Stomach smooth muscle (tissue), 2 donors: ENCODE results near the gene RGS3.
A peak's percentile ranks its signal among the peaks of the same experiment; 100 is the strongest.

Source experiments
- H3K27ac ChIP-seq: one replicate; pipeline ENCODE4 v1.7.0; 2013; ENCODE audit warnings: mild to moderate bottlenecking, low read length, inconsistent platforms
- H3K27me3 ChIP-seq, 2 donors: one replicate each; pipeline ENCODE4 v1.7.0; 2013; ENCODE audit warnings: low read length in 2 of 2; ENCODE audit not compliant: insufficient read depth in 2 of 2, control insufficient read depth in 1 of 2
- H3K36me3 ChIP-seq, 2 donors: one replicate each; pipeline ENCODE4 v1.7.0; 2013; ENCODE audit warnings: low read length in 2 of 2; ENCODE audit not compliant: control insufficient read depth in 2 of 2, insufficient read depth in 2 of 2
- H3K4me1 ChIP-seq: one replicate; pipeline ENCODE4 v1.7.0; 2013; ENCODE audit warnings: low read length; ENCODE audit not compliant: control insufficient read depth, insufficient read depth
- H3K4me3 ChIP-seq, 2 donors: one replicate each; pipeline ENCODE4 v1.7.0; 2013; ENCODE audit warnings: low read length in 2 of 2
- H3K9ac ChIP-seq, 2 donors: one replicate each; pipeline ENCODE4 v1.7.0; 2013; ENCODE audit warnings: low read length in 2 of 2, mild to moderate bottlenecking in 1 of 2
- H3K9me3 ChIP-seq, 2 donors: one replicate each; pipeline ENCODE4 v1.7.0; 2013; ENCODE audit warnings: low read length in 2 of 2; ENCODE audit not compliant: control insufficient read depth in 2 of 2
- donor health status: healthy.
- donor health status: Pancreatic carcinoma.

Gene RGS3

DNA sequence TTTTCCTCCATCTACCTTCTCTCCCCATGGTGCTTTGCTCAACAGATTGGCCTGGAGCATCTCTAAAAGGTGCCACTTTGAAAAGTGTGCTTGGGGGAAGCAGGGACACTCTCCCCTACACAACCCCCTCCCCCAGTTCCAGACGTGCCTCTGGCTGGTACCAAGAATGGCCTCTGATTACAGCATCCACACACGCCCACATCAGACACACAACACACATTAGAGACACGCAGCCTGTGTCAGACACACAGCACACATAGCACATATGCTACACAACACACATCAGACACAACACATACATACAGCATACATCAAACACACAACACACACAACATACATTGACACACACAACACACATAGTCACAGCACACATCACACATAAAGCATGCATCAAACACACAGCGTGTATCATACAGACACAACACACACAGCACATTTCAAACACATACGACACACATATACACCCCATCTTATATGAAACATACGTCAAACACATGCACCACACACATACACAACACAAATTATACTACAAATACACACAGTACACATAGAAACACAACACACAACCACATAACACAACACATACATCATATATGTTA lies 150.4 kb downstream of the RGS3 start:
- Histone ChIP-seq H3K4me3 (no peak overlapping the region), H3K9ac (no peak overlapping the region), H3K27ac (no peak overlapping the region), H3K27me3 (no peaks in the 10 kb centered on the region), H3K36me3 (no peaks in the 10 kb centered on the region), H3K4me1 (peaks cover 45% of the 10 kb centered on the region), H3K9me3 (no peaks in the 10 kb centered on the region)

DNA sequence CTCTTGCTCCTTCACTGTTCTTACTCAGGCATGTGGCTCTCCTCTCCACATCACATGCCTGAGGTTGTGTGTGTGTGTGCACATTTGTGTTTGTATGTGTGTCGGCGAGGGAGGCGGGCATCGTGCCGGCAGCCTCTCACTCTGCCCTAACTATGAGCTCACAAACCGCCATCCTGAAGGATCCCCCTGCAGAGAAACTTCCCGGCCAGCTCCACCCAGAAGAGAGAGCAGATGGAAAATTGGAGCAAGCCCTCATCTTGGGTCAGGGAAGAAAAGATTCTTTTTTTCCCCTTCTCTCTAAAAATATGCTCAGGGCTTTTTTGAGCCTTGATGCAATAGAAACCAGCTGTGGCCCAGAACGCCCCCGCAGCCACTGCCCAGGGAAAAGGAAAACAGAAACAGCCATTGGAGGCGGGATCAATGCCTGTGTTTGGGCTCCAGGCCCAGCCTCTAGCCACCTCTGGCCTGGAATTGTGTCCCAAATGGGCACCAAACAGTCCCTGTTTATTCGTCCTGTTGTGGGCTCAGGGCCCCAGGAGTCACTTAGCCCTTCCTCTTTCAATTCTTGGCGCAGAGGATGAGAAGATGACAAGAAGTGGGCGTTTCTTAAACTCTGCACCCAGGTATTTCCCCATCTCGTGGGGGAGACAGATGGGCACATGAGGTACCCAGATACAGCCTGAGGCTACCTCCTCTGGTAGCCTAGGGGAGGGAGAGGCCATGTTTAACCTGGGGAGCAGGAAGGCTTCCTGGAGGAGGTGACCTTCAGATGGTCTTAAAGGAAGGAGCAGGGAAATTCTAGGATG lies 151.5 kb downstream of the RGS3 start:
- Histone ChIP-seq H3K27me3 (no peaks in the 10 kb centered on the region), H3K27ac (peak overlapping the region; percentile 55), H3K4me3 (peak overlapping the region in 1 of 2 donors; percentile 22), H3K9ac (peak overlapping the region; percentile 2 to 13), H3K9me3 (no peaks in the 10 kb centered on the region), H3K36me3 (no peaks in the 10 kb centered on the region), H3K4me1 (peaks cover 44% of the 10 kb centered on the region)

DNA sequence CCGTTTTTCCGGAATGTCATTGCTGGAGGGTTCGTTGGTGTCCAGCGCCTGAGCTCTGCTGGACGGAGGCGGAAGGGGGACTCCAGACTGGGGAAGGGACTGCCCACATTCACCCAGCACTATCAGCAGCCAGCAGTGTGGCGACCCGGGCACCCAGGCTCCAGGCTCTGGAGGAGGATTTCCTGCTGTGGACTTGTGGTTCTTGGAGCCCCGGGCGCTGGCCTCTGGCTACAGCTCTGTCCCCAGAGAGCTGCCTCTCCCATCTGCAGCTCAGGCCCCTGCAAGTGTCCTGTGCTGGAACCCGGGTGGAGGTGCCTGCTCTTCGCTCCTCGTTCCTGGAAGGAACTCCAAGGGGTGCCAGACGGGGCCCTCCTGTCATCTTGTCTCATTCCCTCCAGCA lies 152.6 kb downstream of the RGS3 start:
- Histone ChIP-seq H3K27ac (peak overlapping the region; percentile 62), H3K4me1 (peaks cover 48% of the 10 kb centered on the region)

DNA sequence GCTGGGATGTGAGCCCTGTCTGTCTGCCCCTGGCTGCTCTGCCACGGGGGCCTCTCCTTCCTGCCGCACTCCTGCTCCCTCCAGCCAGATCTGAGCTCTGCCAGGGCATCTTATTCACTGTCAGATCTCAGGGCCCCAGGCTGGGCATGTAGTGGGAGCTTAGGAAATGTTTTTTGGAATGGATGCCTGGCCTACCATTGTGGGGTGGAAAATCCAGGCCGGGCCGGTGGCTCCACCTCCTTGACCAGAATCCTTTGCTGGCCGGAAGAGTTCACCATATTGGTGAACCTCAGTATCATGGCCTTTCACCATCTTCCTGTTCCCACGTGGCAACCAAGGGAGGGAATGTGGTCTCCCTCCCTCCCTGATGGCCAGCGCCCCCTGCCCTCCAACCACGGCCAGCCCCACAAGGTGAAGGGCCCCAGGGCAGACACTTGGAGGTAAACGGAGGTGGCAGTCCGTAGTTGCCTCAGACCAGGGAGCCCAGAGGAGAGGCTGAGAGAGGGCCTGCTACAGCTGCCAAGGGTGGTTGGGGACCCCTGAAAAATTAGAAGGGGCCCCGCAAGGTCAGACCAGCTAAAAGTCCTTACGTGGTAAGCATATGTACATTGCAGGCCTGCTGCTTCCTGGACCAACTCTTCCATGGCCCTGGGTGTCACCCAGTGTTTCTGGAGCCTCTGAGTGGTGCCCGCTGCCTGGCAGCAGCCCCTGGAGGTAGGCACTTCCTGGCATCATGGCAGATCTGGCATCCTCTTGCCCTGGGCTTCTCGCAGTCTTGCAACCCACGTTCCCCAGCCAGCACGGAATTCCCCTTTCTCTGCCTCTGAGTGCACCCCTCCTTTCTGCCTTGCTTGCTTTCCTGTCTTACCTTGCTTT lies 153.3 kb downstream of the RGS3 start:
- peak overlapping the region; percentile 62 for H3K27ac ChIP-seq
- peaks cover 56% of the 10 kb centered on the region for H3K4me1 ChIP-seq

More for the DNA sequence above, 152.6 kb downstream of the RGS3 start:
- Histone ChIP-seq H3K9ac (peak overlapping the region in 1 of 2 donors; percentile 42), H3K27me3 (no peaks in the 10 kb centered on the region), H3K9me3 (no peaks in the 10 kb centered on the region), H3K4me3 (no peak overlapping the region), H3K36me3 (no peaks in the 10 kb centered on the region)

DNA sequence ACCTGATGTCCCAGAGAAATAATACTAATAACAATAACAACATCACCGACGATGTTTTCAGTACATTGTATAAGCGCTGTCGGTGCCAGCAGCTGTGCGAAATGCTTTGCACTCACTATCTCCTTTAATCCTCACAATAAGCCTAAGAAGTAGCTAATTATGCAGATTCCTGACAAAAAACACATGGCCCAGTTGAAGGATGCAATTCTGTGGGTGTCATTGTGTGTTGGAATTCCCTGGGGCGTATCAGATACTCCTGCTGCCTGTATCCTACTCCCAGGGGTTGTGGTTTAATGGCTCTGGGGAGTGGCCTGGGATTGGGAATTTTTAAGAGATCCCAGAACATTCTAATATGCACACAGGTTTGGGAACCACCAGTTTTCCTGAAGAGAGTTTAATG lies 154.0 kb downstream of the RGS3 start:
- Histone ChIP-seq H3K9ac (no peak overlapping the region), H3K4me3 (no peak overlapping the region), H3K27me3 (no peaks in the 10 kb centered on the region), H3K27ac (peak overlapping the region; percentile 62), H3K36me3 (no peaks in the 10 kb centered on the region), H3K9me3 (no peaks in the 10 kb centered on the region), H3K4me1 (peaks cover 58% of the 10 kb centered on the region)

More for the DNA sequence above, 153.3 kb downstream of the RGS3 start:
- Histone ChIP-seq H3K27me3 (no peaks in the 10 kb centered on the region), H3K9ac (peak overlapping the region in 1 of 2 donors; percentile 42), H3K36me3 (no peaks in the 10 kb centered on the region), H3K9me3 (no peaks in the 10 kb centered on the region), H3K4me3 (no peak overlapping the region)

DNA sequence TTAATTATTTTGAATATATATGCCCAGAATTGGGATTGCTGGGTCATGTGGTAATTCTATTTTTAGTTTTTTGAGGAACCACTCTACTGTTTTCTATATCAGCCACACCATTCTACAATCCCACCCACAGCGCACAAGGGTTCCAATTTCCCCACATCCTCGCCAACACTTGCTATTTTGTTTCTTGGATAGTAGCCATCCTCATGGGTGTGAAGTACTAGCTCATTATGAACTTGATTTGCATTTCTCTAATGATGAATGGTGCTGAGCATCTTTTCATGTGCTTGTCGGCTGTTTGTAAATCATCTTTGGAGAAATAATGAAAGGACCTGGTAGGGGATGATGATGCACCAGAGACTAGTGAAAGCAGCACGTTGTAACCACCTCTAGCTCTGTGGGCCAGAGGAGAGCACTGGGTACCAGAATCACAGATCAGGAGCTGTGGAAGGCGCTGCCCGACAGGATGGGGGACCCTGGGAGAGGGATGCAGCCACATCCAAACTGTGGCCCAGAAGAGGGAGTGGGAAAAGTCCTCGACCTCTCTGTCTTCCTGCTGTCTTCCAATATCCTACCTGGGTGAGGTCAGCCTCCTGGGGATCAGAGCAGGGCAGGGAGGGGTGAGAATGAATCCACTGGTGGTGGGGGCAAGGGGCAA lies 155.4 kb downstream of the RGS3 start:
- Histone ChIP-seq H3K9ac (no peak overlapping the region), H3K4me3 (no peak overlapping the region), H3K27me3 (no peaks in the 10 kb centered on the region), H3K4me1 (peaks cover 58% of the 10 kb centered on the region), H3K27ac (no peak overlapping the region), H3K36me3 (no peaks in the 10 kb centered on the region), H3K9me3 (no peaks in the 10 kb centered on the region)

DNA sequence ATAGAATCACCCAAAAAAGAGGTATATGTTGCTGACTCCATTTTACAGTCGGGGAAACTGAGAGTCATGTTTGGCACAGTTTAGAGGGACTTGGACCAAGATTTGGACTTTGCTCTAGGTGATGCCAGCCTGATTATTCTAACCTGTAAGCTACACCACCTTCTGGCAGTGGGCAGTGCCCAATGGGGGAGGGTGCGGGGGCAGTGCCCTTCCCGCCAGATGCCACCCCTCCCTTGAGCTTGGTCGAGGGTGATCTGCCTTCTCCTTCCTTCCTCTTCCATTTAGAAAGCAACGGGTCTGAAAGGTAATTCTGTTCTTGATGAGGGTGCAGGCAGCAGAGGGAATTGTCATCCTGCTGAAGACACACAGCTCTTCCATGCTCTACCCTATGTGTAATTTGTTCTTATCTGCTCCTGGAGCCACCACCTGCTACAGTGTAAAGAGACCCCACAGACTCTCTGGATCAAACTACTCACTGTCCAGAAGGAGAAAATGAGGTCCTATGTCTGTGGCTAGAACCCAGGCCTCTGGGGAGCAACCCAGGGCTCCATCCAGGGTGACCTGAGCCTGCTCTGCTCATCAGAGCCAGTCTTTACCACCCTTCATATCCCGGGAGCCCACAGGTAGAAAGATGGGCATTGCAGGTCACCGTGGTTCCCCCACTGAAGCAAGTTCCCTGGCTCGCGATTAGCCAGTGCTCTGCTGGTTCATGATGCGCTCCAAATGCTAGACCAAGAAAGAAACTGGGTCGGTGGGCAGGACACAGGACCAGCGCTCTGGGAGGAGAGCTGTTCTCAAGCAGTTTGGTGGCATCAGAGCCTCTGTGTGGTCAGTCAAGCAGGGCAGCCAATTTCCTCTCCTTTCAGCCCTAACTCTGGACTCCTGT lies 156.2 kb downstream of the RGS3 start:
- no peaks in the 10 kb centered on the region for H3K36me3 ChIP-seq
- peak overlapping the region in 1 of 2 donors; percentile 44 for H3K4me3 ChIP-seq
- H3K4me1 ChIP-seq: peaks cover 54% of the 10 kb centered on the region
- no peaks in the 10 kb centered on the region for H3K9me3 ChIP-seq
- peak overlapping the region; percentile 81 for H3K27ac ChIP-seq
- H3K9ac ChIP-seq: peak overlapping the region in 1 of 2 donors; percentile 36
- no peaks in the 10 kb centered on the region for H3K27me3 ChIP-seq

DNA sequence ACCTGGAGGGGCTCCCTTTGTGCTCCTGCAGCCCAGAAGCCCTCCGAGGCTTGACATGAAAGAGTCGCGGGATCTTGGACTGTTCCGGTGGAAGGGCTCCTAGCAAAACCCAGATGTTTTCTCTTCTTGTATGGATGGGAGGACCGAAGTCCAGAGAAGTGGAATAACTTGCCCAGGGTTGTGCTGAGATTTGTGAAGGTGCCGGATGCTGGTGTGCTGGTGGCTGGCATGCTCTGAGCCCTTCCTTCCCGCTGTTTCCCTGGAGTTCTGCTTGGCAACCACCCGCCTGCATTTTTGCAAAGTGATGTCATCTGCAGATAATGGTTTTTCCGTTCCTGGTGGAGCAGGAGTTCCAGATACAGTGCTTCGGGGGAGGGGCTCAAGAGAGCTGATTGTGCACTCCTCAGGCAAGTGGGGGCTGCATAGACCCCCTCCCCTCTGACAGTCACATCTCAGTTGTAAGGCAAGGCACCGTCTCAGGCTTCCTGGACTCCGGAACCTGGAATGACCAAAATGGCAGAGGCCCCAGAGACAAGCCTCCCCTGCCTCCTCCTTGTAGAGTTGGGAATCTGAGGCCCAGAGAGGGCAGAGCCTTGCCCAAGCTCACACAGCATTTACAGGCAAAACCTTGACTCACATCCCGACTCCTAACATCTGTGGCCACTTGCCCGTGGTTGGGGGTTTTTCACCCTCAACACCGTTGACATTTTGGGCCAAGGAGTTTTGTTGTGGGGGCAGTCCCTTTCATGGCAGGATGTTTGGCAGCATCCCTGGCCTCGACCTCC lies 157.0 kb downstream of the RGS3 start:
- peak overlapping the region; percentile 5 to 36 for H3K9ac ChIP-seq
- peak overlapping the region in 1 of 2 donors; percentile 44 for H3K4me3 ChIP-seq
- H3K4me1 ChIP-seq: peaks cover 50% of the 10 kb centered on the region

DNA sequence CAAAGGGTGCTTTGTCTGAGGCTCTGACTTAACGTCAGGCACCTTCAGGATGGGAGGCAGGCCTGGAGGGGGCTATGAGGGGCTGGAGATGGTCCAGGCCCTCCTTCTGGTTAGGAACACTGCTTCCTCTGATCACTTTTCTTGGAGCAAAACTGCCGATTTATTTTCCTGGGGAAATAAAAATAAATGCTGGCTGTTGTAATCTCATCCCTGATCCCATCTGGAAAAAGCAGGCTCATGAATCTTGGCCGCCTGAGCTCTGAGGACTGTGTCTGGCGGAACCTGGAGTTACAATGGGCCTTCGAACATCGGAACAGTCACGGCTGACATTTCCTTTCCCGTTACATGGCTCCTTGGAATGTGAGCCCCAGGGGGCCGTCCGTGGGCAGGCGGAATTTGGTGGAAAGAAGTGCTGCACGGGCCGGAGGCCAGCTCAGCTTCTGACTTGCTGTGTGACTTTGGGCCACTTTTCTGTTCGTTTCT lies 157.8 kb downstream of the RGS3 start:
- Histone ChIP-seq H3K36me3 (no peaks in the 10 kb centered on the region), H3K9ac (peak overlapping the region in 1 of 2 donors; percentile 5), H3K27ac (peak overlapping the region; percentile 81), H3K9me3 (no peaks in the 10 kb centered on the region), H3K4me1 (peaks cover 43% of the 10 kb centered on the region), H3K27me3 (no peaks in the 10 kb centered on the region), H3K4me3 (peak overlapping the region in 1 of 2 donors; percentile 44)

More for the DNA sequence above, 157.0 kb downstream of the RGS3 start:
- peak overlapping the region; percentile 81 for H3K27ac ChIP-seq
- H3K36me3 ChIP-seq: no peaks in the 10 kb centered on the region
- no peaks in the 10 kb centered on the region for H3K27me3 ChIP-seq
- no peaks in the 10 kb centered on the region for H3K9me3 ChIP-seq
